DOHH2 (cell line): Measurements from ENCODE around the gene SAFB.

ENCODE experiments used
- EZH2phosphoT487 ChIP-seq: fragments of 200-600 bp; sonication (generic); IDR thresholded peaks from 2 replicates; pipeline ENCODE4 v1.6.1; 2017; ENCODE audit warnings: borderline replicate concordance, mild to moderate bottlenecking, antibody characterized with exemption, low read length, moderate library complexity, mixed read lengths
- TF ChIP-seq, protein P1 (sequence below): fragments of 200-600 bp; sonication (generic); IDR thresholded peaks from one replicate; pipeline ENCODE4 v1.5.1; 2014; ENCODE audit warnings: antibody characterized with exemption, mild to moderate bottlenecking, low read depth, low read length; ENCODE audit not compliant: poor library complexity, severe bottlenecking

DNA sequence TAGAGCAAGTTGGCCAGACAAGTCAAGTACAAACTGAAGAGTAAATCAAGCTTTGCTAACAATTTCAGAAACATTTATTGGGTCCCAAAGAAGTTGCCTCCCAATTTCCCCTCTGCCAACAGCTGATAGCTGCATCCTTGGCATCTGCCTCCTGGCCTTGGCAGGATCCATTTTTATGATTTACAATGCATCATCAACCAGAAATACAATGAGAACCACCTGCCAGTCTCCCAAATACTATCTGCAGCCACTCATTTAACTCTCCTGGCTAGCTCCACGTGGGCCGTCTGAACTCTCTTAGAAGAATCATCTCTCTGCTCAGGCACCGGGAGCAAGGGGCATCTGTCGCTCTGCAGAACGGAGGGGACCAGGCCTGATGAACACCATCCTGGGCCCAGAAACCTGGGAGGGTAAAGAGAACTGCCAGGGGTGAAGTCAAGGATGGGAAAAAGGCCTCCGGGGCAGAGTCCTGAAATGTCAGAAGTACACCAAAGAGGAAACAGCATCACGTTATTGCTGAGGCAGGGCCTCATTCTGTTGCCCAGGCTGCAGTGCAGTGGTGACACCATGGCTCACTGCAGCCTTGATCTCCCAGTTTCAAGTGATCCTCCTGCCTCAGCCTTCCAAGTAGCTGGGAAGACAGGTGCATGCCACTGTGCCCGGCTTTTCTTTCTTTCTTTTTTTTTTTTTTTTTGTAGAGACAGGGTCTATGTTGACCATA is 94.5 kb downstream of the SAFB start:
- TF ChIP-seq, protein P1, sequence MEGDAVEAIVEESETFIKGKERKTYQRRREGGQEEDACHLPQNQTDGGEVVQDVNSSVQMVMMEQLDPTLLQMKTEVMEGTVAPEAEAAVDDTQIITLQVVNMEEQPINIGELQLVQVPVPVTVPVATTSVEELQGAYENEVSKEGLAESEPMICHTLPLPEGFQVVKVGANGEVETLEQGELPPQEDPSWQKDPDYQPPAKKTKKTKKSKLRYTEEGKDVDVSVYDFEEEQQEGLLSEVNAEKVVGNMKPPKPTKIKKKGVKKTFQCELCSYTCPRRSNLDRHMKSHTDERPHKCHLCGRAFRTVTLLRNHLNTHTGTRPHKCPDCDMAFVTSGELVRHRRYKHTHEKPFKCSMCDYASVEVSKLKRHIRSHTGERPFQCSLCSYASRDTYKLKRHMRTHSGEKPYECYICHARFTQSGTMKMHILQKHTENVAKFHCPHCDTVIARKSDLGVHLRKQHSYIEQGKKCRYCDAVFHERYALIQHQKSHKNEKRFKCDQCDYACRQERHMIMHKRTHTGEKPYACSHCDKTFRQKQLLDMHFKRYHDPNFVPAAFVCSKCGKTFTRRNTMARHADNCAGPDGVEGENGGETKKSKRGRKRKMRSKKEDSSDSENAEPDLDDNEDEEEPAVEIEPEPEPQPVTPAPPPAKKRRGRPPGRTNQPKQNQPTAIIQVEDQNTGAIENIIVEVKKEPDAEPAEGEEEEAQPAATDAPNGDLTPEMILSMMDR: no peak
- TF ChIP-seq EZH2phosphoT487: no peak
